ENCODE data around the gene PRKAR1B. TPM values are rescaled to one million over a fixed set of nuclear protein-coding genes. Genes with fewer than 3 reads are reported as not detected.

The PRKAR1B gene
- total RNA-seq, 2 donors from 2014 or later = 2.0 to 3.4 TPM

DNA sequence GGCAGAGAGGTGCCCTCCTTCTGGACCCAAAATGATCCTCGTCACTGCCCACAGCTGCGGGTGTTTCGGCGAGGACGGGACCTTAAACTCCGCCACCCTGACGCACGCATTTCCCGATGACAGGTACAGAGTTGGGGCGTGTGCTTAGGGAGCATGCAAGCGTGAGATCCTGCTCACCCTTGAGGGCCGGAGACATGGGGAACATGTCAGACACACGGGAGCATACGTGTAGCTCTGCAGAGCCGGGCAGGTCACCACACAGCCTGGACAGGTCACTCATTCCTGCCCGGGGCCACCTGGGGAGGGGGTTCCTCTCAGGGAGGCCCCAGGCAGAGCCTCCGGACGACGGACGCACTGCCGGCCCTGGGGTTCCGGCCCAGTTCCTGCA is 149.8 kb downstream of the PRKAR1B start:
- DNase-seq (no peak), ATAC-seq (no peak)
- 85 to 97% methylated on average over 17 to 20 of the region's 22 CpGs for WGBS, 2 donors
- TF ChIP-seq, protein P1, sequence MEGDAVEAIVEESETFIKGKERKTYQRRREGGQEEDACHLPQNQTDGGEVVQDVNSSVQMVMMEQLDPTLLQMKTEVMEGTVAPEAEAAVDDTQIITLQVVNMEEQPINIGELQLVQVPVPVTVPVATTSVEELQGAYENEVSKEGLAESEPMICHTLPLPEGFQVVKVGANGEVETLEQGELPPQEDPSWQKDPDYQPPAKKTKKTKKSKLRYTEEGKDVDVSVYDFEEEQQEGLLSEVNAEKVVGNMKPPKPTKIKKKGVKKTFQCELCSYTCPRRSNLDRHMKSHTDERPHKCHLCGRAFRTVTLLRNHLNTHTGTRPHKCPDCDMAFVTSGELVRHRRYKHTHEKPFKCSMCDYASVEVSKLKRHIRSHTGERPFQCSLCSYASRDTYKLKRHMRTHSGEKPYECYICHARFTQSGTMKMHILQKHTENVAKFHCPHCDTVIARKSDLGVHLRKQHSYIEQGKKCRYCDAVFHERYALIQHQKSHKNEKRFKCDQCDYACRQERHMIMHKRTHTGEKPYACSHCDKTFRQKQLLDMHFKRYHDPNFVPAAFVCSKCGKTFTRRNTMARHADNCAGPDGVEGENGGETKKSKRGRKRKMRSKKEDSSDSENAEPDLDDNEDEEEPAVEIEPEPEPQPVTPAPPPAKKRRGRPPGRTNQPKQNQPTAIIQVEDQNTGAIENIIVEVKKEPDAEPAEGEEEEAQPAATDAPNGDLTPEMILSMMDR (IDR thresholded peaks at IDR 0.05) = no peak
- TF ChIP-seq POLR2A (IDR thresholded peaks at IDR 0.05) = no peak
- H3K9me3 ChIP-seq = no peaks in the 10 kb centered on the region
- no peak overlapping the region for H3K27ac ChIP-seq
- H3K27me3 ChIP-seq = no peaks in the 10 kb centered on the region
- H3K36me3 ChIP-seq (replicated peaks in 1 of 2; ENCODE audit: insufficient read depth in 1 of 2, low read depth in 2 of 2) = no peaks in the 10 kb centered on the region
- H3K4me1 ChIP-seq = no peaks in the 10 kb centered on the region
- no peak overlapping the region for H3K4me3 ChIP-seq
- intact Hi-C loops (cut with DNase I) = no loop called here

DNA sequence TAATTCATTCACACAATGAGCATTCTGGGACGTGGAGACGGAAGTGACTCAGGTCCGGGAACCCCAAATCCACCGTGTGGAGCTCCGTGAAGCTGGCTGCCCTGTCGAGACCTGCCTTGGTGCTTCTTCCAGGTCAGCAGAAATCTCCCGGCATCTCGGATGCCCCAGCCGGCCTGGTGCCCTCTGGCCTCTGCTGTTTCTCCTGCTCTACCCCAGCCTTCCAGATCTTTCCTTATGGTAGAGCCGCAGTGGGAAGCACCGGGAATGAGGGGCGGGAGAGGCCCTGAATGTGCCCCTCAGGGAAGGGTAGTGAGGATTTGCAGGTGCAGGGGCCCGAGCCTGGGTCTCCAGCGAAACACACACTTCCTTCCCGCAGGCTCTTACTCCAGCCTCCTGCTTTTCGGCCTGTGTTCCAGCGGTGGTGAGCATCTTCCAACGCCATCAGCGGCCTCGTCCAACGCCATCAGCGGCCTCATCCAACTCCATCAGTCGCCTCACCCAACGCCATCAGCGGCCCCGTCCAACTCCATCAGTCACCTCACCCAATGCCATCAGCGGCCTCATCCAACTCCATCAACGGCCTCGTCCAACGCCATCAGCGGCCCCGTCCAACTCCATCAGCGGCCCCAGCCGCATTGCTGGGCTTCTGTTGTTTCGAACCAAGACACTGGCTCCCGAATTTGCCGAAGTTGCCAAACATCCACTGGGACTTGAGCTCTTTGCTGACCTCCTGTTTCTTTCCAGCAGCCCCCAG is 150.4 kb downstream of the PRKAR1B start:
- Histone ChIP-seq H3K36me3 (replicated peaks in 1 of 2; ENCODE audit: insufficient read depth in 1 of 2, low read depth in 2 of 2) (no peaks in the 10 kb centered on the region), H3K9me3 (no peaks in the 10 kb centered on the region), H3K27ac (no peak overlapping the region), H3K27me3 (no peaks in the 10 kb centered on the region), H3K4me3 (no peak overlapping the region), H3K4me1 (no peaks in the 10 kb centered on the region)
- DNase-seq (no peak), ATAC-seq (no peak)
- intact Hi-C loops (cut with DNase I) = no loop called here
- WGBS, 2 donors = 93 to 94% methylated on average over 28 to 37 of the region's 37 CpGs
- TF ChIP-seq, protein P1 (IDR thresholded peaks at IDR 0.05) = no peak
- TF ChIP-seq POLR2A (IDR thresholded peaks at IDR 0.05) = no peak

DNA sequence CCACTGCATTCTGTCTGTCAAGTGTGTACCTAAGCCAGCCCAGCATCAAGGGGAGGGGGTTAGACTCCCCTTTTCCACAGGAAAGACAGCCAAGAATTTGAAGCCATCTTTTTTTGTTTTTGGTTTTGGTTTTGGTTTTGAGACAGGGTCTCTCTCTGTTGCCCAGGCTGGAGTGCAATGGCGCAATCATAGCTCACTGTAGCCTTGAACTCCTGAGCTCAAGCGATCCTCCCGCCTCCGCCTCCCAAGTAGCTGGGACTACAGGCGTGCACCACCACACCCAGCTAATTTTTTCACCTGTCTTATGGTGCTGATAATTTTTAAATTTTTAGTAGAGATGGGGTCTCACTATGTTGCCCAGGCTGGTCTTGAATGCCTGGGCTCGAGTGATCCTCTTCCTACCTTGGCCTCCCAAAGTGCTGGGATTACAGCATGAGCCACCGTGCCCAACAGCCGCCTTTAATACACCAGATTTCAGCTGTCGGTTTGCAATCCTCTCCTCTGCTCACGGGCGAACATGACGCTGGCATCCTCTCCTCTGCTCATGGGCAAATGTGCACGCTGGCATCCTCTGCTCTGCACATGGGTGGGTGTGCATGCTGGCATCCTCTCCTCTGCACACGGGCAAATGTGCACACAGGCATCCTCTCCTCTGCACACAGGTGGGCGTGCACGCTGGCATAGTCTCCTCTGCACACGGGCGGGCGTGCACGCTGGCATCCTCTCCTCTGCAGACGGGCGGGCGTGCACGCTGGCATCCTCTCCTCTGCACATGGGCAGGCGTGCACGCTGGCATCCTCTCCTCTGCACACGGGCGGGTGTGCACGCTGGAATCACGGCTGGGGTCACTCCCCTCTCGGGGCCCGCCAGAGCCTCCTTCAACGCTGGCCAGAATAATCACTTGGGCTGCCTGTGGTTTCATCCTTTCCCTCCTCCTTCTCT is 151.4 kb downstream of the PRKAR1B start:
- Histone ChIP-seq H3K4me3 (no peak overlapping the region), H3K27me3 (no peaks in the 10 kb centered on the region), H3K27ac (no peak overlapping the region), H3K4me1 (no peaks in the 10 kb centered on the region), H3K9me3 (no peaks in the 10 kb centered on the region), H3K36me3 (replicated peaks in 1 of 2; ENCODE audit: insufficient read depth in 1 of 2, low read depth in 2 of 2) (no peaks in the 10 kb centered on the region)
- TF ChIP-seq POLR2A (IDR thresholded peaks at IDR 0.05) = no peak
- TF ChIP-seq, protein P1 (IDR thresholded peaks at IDR 0.05) = no peak
- 93 to 94% methylated on average over 33 of the region's 33 CpGs for WGBS, 2 donors
- ATAC-seq = no peak
- no peak for DNase-seq
- intact Hi-C loops (cut with DNase I) = no loop called here

DNA sequence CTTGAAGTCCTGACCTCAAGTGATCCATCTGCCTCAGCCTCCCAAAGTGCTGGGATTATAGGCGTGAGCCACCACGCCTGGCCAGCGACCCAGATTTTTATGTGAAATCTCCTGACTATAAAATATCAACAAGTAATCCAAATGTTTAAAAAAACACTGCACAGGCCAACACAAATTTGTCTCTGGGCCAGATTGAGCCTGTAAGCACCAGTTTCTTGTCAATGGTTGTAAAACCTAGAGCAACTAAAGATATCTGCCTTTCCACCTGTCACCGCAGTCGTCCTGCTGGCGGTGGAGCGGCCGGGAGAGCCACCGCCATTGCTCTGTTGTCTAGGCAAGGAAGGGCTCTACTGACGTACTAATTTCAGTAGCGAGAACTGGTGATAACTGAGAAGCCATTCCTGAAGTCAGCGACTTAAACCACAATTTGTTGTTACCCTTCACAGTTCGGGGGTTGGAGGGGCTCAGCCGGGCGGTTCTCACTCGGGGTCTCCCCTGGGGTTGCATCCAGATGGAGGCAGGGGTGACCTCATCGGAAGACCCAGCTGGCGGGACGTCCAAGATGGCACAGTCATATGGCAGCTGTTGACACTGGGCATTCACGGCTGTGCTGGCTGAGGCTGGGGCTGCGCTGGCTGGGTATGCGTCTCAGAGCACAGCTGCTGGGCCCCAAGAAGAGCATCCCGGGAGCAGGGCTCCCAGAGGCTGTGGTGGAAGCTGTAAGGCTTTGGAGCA is 152.3 kb downstream of the PRKAR1B start:
- H3K9me3 ChIP-seq = no peaks in the 10 kb centered on the region
- intact Hi-C loops (cut with DNase I) = no loop called here
- no peaks in the 10 kb centered on the region for H3K27me3 ChIP-seq
- no peaks in the 10 kb centered on the region for H3K4me1 ChIP-seq
- no peak for TF ChIP-seq POLR2A (IDR thresholded peaks at IDR 0.05)
- TF ChIP-seq, protein P1 (IDR thresholded peaks at IDR 0.05) = no peak
- ATAC-seq = no peak
- WGBS, 2 donors = 94 to 96% methylated on average over 13 to 23 of the region's 23 CpGs
- H3K36me3 ChIP-seq (replicated peaks in 1 of 2; ENCODE audit: insufficient read depth in 1 of 2, low read depth in 2 of 2) = no peaks in the 10 kb centered on the region
- DNase-seq = no peak
- no peak overlapping the region for H3K27ac ChIP-seq
- no peak overlapping the region for H3K4me3 ChIP-seq
